OCI-LY1 (cell line): Measurements from ENCODE around the gene TTN.

Experiments used
- H2AFZ ChIP-seq: fragments of 200-600 bp; sonication (generic), shearing (Covaris generic); 2 replicates; pipeline ENCODE4 v1.6.0; 2014; ENCODE audit warnings: antibody characterized with exemption, mild to moderate bottlenecking, low read length
- H3F3A ChIP-seq: fragments of 200-600 bp; sonication (generic), shearing (Covaris generic); 2 replicates; pipeline ENCODE4 v1.6.0; 2014; ENCODE audit warnings: mild to moderate bottlenecking, antibody characterized with exemption, low read length, moderate library complexity; ENCODE audit not compliant: insufficient read depth
- H3K27ac ChIP-seq: fragments of 200-600 bp; sonication (generic); 2 replicates; pipeline ENCODE4 v1.5.1; 2014; ENCODE audit warnings: low read length, mixed run types, mild to moderate bottlenecking, low read depth; ENCODE audit not compliant: poor library complexity, severe bottlenecking
- H3K27me3 ChIP-seq: fragments of 200-600 bp; sonication (generic); 2 replicates; pipeline ENCODE4 v1.6.0; 2014; ENCODE audit warnings: antibody characterized with exemption, mild to moderate bottlenecking, low read length, moderate library complexity; ENCODE audit not compliant: insufficient read depth
- H3K36me3 ChIP-seq: fragments of 200-600 bp; sonication (generic); 2 replicates; pipeline ENCODE4 v1.6.1; 2014; ENCODE audit warnings: mild to moderate bottlenecking, antibody characterized with exemption, low read length, moderate library complexity, mixed read lengths; ENCODE audit not compliant: insufficient read depth
- H3K4me1 ChIP-seq: fragments of 200-600 bp; sonication (generic); 2 replicates; pipeline ENCODE4 v1.5.1; 2014; ENCODE audit warnings: mild to moderate bottlenecking, low read length, moderate library complexity; ENCODE audit not compliant: insufficient read depth, severe bottlenecking
- H3K4me2 ChIP-seq: fragments of 200-600 bp; sonication (generic), shearing (Covaris generic); 2 replicates; pipeline ENCODE4 v1.6.1; 2014; ENCODE audit warnings: low read length
- H3K4me3 ChIP-seq: fragments of 200-600 bp; sonication (generic); 2 replicates; pipeline ENCODE4 v1.5.1; 2014; ENCODE audit warnings: low read length, low read depth, mild to moderate bottlenecking, mixed read lengths; ENCODE audit not compliant: poor library complexity, severe bottlenecking
- H3K79me2 ChIP-seq: fragments of 200-600 bp; shearing (Covaris generic); 2 replicates; pipeline ENCODE4 v1.6.1; 2016; ENCODE audit warnings: mixed run types, low read length, mixed read lengths; ENCODE audit not compliant: insufficient read depth
- H3K9ac ChIP-seq: fragments of 200-600 bp; sonication (generic), shearing (Covaris generic); 2 replicates; pipeline ENCODE4 v1.6.1; 2014; ENCODE audit warnings: mild to moderate bottlenecking, low read length, mixed read lengths
- H3K9me2 ChIP-seq: fragments of 200-600 bp; sonication (generic), shearing (Covaris generic); 2 replicates; pipeline ENCODE4 v1.6.1; 2014; ENCODE audit warnings: low read depth, mild to moderate bottlenecking, low read length, mixed read lengths
- H3K9me3 ChIP-seq: fragments of 200-600 bp; shearing (Covaris generic); 2 replicates; pipeline ENCODE4 v1.6.1; 2014; ENCODE audit warnings: low read length, mixed read lengths
- H4K20me1 ChIP-seq: fragments of 200-600 bp; sonication (generic), shearing (Covaris generic); 2 replicates; pipeline ENCODE4 v1.6.0; 2016; ENCODE audit warnings: mild to moderate bottlenecking, low read length; ENCODE audit not compliant: insufficient read depth
- CTCF ChIP-seq: fragments of 200-600 bp; sonication (generic), shearing (Covaris generic); IDR thresholded peaks from 2 replicates; pipeline ENCODE4 v1.5.1; 2017; ENCODE audit warnings: mild to moderate bottlenecking, antibody characterized with exemption, low read length, moderate library complexity, mixed read lengths
- EZH2 ChIP-seq: fragments of 200-600 bp; sonication (generic), shearing (Covaris generic); IDR thresholded peaks from 2 replicates; pipeline ENCODE4 v1.8.0; 2017; ENCODE audit warnings: borderline replicate concordance, mixed run types, mild to moderate bottlenecking, antibody characterized with exemption, low read length, moderate library complexity, mixed read lengths

TTN gene

GRCh38 chr2:178730049-178730448 is 77.2 kb downstream of the TTN start:
- H3K9me2 ChIP-seq, result no peaks in the 10 kb centered on the region
- no peak for TF ChIP-seq EZH2
- TF ChIP-seq CTCF, result no peak
- no peaks in the 10 kb centered on the region for H3K9me3 ChIP-seq
- no peaks in the 10 kb centered on the region for H3K4me1 ChIP-seq
- no peaks in the 10 kb centered on the region for H3K27me3 ChIP-seq
- H3K79me2 ChIP-seq, result no peaks in the 10 kb centered on the region
- H3K36me3 ChIP-seq, result peaks cover 91% of the 10 kb centered on the region
- H3F3A ChIP-seq, result no peaks in the 10 kb centered on the region
- no peak overlapping the region for H3K4me2 ChIP-seq
- H3K9ac ChIP-seq, result no peak overlapping the region
- no peak overlapping the region for H2AFZ ChIP-seq
- no peak overlapping the region for H3K4me3 ChIP-seq
- H4K20me1 ChIP-seq, result no peaks in the 10 kb centered on the region
- H3K27ac ChIP-seq, result no peak overlapping the region

GRCh38 chr2:178723786-178724346 is 83.4 kb downstream of the TTN start:
- Histone ChIP-seq H3K79me2 (no peaks in the 10 kb centered on the region), H3K4me2 (no peak overlapping the region), H4K20me1 (no peaks in the 10 kb centered on the region), H3K36me3 (peaks cover 95% of the 10 kb centered on the region), H3K9ac (no peak overlapping the region), H3K4me3 (no peak overlapping the region), H3F3A (no peaks in the 10 kb centered on the region), H3K9me2 (no peaks in the 10 kb centered on the region), H3K27ac (no peak overlapping the region), H3K9me3 (no peaks in the 10 kb centered on the region), H3K27me3 (no peaks in the 10 kb centered on the region), H2AFZ (no peak overlapping the region), H3K4me1 (no peaks in the 10 kb centered on the region)
- TF ChIP-seq EZH2 (no peak), CTCF (no peak)

- no peak overlapping the region for H2AFZ ChIP-seq
- no peaks in the 10 kb centered on the region for H3F3A ChIP-seq
- no peak for TF ChIP-seq CTCF
- no peak for TF ChIP-seq EZH2
- no peaks in the 10 kb centered on the region for H3K79me2 ChIP-seq
- no peaks in the 10 kb centered on the region for H3K9me2 ChIP-seq
- no peaks in the 10 kb centered on the region for H3K27me3 ChIP-seq
- H4K20me1 ChIP-seq, result no peaks in the 10 kb centered on the region
- no peaks in the 10 kb centered on the region for H3K4me1 ChIP-seq
- no peak overlapping the region for H3K4me3 ChIP-seq
- no peaks in the 10 kb centered on the region for H3K9me3 ChIP-seq
- no peak overlapping the region for H3K27ac ChIP-seq
- peaks cover 96% of the 10 kb centered on the region for H3K36me3 ChIP-seq
- H3K9ac ChIP-seq, result no peak overlapping the region
- no peak overlapping the region for H3K4me2 ChIP-seq
Measured at GRCh38 chr2:178722296-178722695, 84.9 kb downstream of the TTN start.
